ENCODE results near the gene CD55. TPM values are rescaled to one million over a fixed set of nuclear protein-coding genes. Genes with fewer than 3 reads are reported as not detected.

Gene CD55
- total RNA-seq, 4 donors from 2014 or later: 138 to 264 (median 197) TPM

GRCh38 chr1:207305489-207305873 lies 16.0 kb upstream of the CD55 start:
- no peak for TF ChIP-seq CTCF (IDR thresholded peaks at IDR 0.05)
- no peak for TF ChIP-seq POLR2A (IDR thresholded peaks at IDR 0.05)
- TF ChIP-seq EP300 (IDR thresholded peaks at IDR 0.05): no peak
- no peak for TF ChIP-seq POLR2AphosphoS5 (IDR thresholded peaks at IDR 0.05)
- H3K4me1 ChIP-seq: peaks cover 12% of the 10 kb centered on the region
- no peak for DNase-seq (ENCODE audit: low spot score in 2 of 2)
- whole genome bisulfite sequencing: 91% methylated on average over 6 of the region's 6 CpGs
- H3K9me3 ChIP-seq: no peaks in the 10 kb centered on the region
- H3K36me3 ChIP-seq: no peaks in the 10 kb centered on the region
- H3K4me3 ChIP-seq: no peak overlapping the region
- no peaks in the 10 kb centered on the region for H3K27me3 ChIP-seq
- no peak overlapping the region for H3K27ac ChIP-seq

- Histone ChIP-seq H3K4me1 (peaks cover 17% of the 10 kb centered on the region), H3K36me3 (no peaks in the 10 kb centered on the region), H3K27ac (no peak overlapping the region), H3K9me3 (no peaks in the 10 kb centered on the region), H3K27me3 (no peaks in the 10 kb centered on the region), H3K4me3 (no peak overlapping the region)
- TF ChIP-seq POLR2AphosphoS5 (IDR thresholded peaks at IDR 0.05): no peak
- no peak for TF ChIP-seq CTCF (IDR thresholded peaks at IDR 0.05)
- TF ChIP-seq EP300 (IDR thresholded peaks at IDR 0.05): no peak
- no peak for TF ChIP-seq POLR2A (IDR thresholded peaks at IDR 0.05)
- WGBS: 90% methylated on average over 1 of the region's 1 CpG
- no peak for DNase-seq (ENCODE audit: low spot score in 2 of 2)
Measured at GRCh38 chr1:207306023-207306422, 15.5 kb upstream of the CD55 start.

GRCh38 chr1:207306603-207307002 lies 14.9 kb upstream of the CD55 start:
- H3K4me3 ChIP-seq: no peak overlapping the region
- no peak overlapping the region for H3K27ac ChIP-seq
- no peaks in the 10 kb centered on the region for H3K27me3 ChIP-seq
- no peaks in the 10 kb centered on the region for H3K9me3 ChIP-seq
- peaks cover 21% of the 10 kb centered on the region for H3K4me1 ChIP-seq
- H3K36me3 ChIP-seq: no peaks in the 10 kb centered on the region
- no peak for TF ChIP-seq POLR2A (IDR thresholded peaks at IDR 0.05)
- TF ChIP-seq POLR2AphosphoS5 (IDR thresholded peaks at IDR 0.05): no peak
- TF ChIP-seq EP300 (IDR thresholded peaks at IDR 0.05): no peak
- no peak for TF ChIP-seq CTCF (IDR thresholded peaks at IDR 0.05)
- WGBS: 82% methylated on average over 5 of the region's 5 CpGs
- DNase-seq (ENCODE audit: low spot score in 2 of 2): no peak

- 86% methylated on average over 2 of the region's 2 CpGs for WGBS
- peaks cover 30% of the 10 kb centered on the region for H3K4me1 ChIP-seq
- no peak overlapping the region for H3K27ac ChIP-seq
- no peaks in the 10 kb centered on the region for H3K9me3 ChIP-seq
- no peak for TF ChIP-seq POLR2A (IDR thresholded peaks at IDR 0.05)
- no peak for TF ChIP-seq EP300 (IDR thresholded peaks at IDR 0.05)
- TF ChIP-seq CTCF (IDR thresholded peaks at IDR 0.05): no peak
- TF ChIP-seq POLR2AphosphoS5 (IDR thresholded peaks at IDR 0.05): no peak
- no peak for DNase-seq (ENCODE audit: low spot score in 2 of 2)
- H3K27me3 ChIP-seq: no peaks in the 10 kb centered on the region
- no peaks in the 10 kb centered on the region for H3K36me3 ChIP-seq
- H3K4me3 ChIP-seq: no peak overlapping the region
Measured at GRCh38 chr1:207308451-207309190, 12.9 kb upstream of the CD55 start.

- H3K27me3 ChIP-seq: no peaks in the 10 kb centered on the region
- H3K27ac ChIP-seq: peak overlapping the region; percentile 58
- H3K4me3 ChIP-seq: no peak overlapping the region
- H3K9me3 ChIP-seq: no peaks in the 10 kb centered on the region
- no peak for DNase-seq (ENCODE audit: low spot score in 2 of 2)
- H3K36me3 ChIP-seq: no peaks in the 10 kb centered on the region
- 18% methylated on average over 4 of the region's 4 CpGs for WGBS
- peaks cover 32% of the 10 kb centered on the region for H3K4me1 ChIP-seq
- TF ChIP-seq CTCF (IDR thresholded peaks at IDR 0.05) (no peak), EP300 (IDR thresholded peaks at IDR 0.05) (no peak), POLR2A (IDR thresholded peaks at IDR 0.05) (no peak), POLR2AphosphoS5 (IDR thresholded peaks at IDR 0.05) (no peak)
Measured at GRCh38 chr1:207309745-207310273, 11.7 kb upstream of the CD55 start.

Measured in suprapubic skin (tissue), 4 donors.